GM12801 (cell line): Measurements from ENCODE around the gene HINT3.

Experiments
- CTCF ChIP-seq: IDR thresholded peaks from one replicate; pipeline ENCODE4 v1.5.1; 2011; ENCODE audit warnings: control low read depth; ENCODE audit not compliant: insufficient read length; ENCODE audit errors: extremely low read depth

Gene HINT3

GRCh38 chr6:125957845-125958244 lies 1.3 kb downstream of the HINT3 start:
- no peak for TF ChIP-seq CTCF

- no peak for TF ChIP-seq CTCF
These were observed 2.5 kb downstream of the HINT3 start for GRCh38 chr6:125959041-125959440.

- TF ChIP-seq CTCF = no peak
These were observed 4.5 kb downstream of the HINT3 start for GRCh38 chr6:125961117-125961516.

- TF ChIP-seq CTCF = no peak
These were observed 6.4 kb downstream of the HINT3 start for GRCh38 chr6:125962900-125963497.

GRCh38 chr6:125963817-125964216 lies 7.2 kb downstream of the HINT3 start:
- no peak for TF ChIP-seq CTCF

GRCh38 chr6:125966569-125966968 lies 10.0 kb downstream of the HINT3 start:
- TF ChIP-seq CTCF = no peak

- TF ChIP-seq CTCF = no peak
These were observed 11.9 kb downstream of the HINT3 start for GRCh38 chr6:125968493-125968892.

GRCh38 chr6:125970760-125971159 lies 14.2 kb downstream of the HINT3 start:
- no peak for TF ChIP-seq CTCF
